Activated T-helper 1 cell treated with anti-CD3 and anti-CD28 coated beads, Interleukin-2, amount 50 U/mL, for 16 hours (primary cell): ENCODE data around the gene HS3ST3B1.

ENCODE experiments used
- DNase-seq, 2 donors: peaks; one replicate each; pipeline ENCODE4 v3.0.0-alpha.2; 2020; ENCODE audit warnings: low read depth in 1 of 2, low spot score in 1 of 2

Gene HS3ST3B1

GRCh38 chr17:14303343-14304221, 2.7 kb downstream of the HS3ST3B1 start:
- peak in 1 of 2 donors; percentile 32 for DNase-seq

- DNase-seq = no peak
Observed at GRCh38 chr17:14304222-14304772, 3.4 kb downstream of the HS3ST3B1 start.

- DNase-seq = no peak
Observed at GRCh38 chr17:14304773-14305517, 4.1 kb downstream of the HS3ST3B1 start.

GRCh38 chr17:14305785-14306496, 5.1 kb downstream of the HS3ST3B1 start:
- no peak for DNase-seq

- DNase-seq = no peak
Observed at GRCh38 chr17:14306596-14306995, 5.7 kb downstream of the HS3ST3B1 start.

GRCh38 chr17:14307560-14308024, 6.7 kb downstream of the HS3ST3B1 start:
- DNase-seq = no peak

- no peak for DNase-seq
Observed at GRCh38 chr17:14308636-14308964, 7.7 kb downstream of the HS3ST3B1 start.

DNA sequence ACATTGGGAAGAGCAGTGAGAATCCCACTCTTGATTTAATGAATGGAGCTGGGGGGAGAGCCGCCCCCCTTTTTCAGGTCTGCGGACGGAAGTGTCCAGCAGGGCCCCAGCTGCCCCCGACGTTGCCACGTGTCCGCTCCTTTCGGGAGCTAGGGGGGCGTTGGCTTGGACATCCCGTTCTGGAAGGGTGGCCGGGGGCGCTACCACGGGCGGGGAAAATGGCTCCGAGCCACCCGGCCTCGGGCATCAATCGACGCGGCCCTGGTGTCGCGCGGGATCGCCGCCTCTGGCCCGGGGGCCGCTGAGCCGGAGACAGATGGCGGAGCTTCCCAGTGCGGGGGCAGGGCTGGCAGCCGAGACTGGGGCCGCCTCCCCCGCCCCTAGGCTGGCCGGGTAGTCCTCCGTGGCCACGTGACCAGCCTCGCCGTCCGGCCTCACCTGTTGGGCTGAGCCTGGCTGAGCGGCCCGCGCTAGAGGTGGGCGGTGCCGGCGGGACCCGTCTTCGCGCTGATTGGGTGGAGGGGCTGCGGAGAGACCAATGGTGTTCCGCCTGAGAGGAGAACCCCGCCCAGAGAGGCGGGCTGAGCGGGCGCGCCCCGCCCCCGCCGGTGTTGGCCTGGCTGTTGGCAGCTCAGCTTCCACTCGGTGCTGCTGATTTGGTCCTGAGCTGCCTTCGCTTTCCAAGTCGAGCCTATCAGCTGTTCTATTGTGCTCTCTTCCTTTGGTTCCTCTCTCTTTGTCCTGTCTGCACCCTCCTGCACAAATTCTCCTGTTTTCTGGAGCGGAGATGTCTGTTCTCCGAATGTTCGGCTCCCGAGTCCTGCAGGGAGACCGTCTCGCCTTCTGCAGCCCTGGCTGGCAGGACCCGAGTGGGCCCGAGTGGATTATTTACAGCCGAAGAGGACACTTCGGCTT, 8.3 kb downstream of the HS3ST3B1 start:
- DNase-seq = peak; percentile 82 to 92

- DNase-seq = no peak
Observed at GRCh38 chr17:14310101-14310500, 9.2 kb downstream of the HS3ST3B1 start.

DNA sequence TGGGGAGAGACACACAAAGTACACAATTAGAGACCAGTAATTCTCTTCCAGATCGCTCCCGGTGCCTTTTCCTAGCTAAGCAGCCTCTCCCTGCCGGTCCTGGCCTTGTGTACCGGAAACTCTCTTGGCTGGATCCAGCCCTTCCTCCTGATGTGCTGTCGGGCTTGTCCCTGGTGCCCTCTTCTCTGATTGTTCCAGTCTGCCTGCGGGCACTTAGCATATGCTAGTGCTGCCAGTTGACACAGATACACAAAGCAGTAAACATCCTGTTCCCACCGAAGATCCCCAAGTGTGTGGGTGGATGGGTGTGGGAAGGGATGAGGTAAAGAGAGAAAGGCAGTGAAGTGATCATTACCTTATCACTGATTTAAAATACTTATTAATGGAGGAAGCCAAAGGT, 9.7 kb downstream of the HS3ST3B1 start:
- no peak for DNase-seq

GRCh38 chr17:14311186-14311705, 10.4 kb downstream of the HS3ST3B1 start:
- DNase-seq = no peak

DNA sequence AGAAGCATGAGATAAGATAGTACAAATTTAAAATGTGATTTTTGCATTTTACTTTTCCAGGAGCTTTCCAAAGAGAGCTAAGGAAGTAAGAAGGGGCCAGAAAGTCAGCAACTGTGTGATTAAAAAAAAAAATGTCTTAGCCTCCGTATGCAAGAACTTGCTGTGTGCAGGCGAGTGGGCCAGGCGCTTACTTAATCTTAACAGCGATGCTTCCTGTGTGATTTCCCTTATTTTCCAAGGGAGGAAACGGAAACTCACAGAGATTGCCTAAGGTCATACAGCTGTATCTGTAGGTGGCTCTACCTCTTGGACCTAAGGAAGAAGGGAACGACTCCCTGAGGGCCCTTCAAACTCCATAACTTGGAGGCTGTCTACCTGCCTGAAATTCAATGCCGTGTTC, 11.1 kb downstream of the HS3ST3B1 start:
- no peak for DNase-seq

DNA sequence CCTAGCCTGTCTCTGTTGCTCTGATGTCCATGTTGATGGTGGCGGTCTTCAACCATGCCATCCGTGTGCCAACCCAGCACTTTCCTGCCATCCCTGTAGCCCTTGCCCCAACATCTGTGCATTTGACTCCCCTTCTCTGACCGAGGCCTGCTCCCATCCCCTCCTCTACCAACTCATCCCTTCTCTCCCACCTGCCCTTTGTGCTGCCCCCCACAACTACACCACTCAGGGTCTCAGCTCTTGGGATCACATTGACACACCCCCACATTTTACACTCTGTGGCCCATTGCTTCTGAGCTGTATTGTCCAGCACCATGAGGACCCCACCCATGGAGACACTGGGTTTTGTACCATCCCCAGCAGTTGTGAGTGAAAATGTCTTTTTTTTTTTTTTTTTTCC, 11.6 kb downstream of the HS3ST3B1 start:
- DNase-seq = no peak

DNA sequence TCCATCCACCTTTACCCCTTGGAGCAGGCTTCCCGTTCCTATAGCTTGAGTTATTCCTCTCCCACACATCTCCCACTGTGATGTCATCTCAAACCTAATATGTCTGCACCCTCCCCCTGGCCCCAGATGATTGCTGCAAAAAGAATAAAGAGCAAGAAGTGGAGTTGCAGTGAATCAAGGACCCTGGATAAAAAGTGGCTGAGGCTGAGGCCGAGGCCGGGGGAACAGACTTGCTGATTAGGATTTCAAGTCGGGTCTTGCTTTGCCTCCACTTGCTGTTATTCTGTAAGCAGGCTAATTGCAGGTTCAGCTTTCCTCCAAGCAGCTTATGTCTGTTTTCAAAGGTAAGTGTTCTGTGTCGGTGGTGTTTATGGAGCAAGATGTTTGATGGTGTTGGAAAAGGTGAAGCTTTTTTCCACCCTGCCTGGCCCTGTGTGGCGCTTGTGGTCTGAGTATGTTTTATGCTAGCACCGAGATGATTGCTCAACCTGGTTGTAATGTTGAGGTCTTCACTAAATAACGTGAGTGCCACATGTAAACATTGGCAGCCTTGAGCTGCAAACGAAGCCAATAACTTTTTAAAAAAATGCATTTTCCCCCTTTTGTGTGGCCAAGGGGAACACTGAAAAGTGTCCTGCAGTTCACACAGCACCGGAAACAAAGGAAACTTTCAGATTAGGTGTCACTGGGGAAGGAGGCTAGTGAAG, 15.4 kb downstream of the HS3ST3B1 start:
- no peak for DNase-seq

DNA sequence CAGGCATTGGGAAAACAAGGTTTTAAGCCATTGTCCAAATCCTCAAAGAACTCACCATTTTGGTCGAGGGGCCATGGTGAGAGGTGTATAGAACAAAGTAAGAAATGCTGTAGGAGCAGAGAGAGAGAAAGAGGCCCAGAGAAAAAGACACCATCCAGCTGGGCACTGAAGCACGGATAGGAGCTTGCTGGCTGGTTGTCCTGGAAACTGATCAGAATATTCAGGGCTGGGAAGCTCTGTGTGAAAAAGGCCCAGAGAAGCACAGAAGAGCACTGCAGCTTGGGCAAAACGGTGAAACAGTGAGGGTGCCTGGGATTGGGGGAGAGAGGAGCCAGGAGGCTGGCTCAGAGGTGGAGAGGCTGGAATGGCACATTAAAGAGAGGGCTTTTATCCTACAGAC, 16.5 kb downstream of the HS3ST3B1 start:
- no peak for DNase-seq

- DNase-seq = no peak
Observed at GRCh38 chr17:14318109-14318917, 17.4 kb downstream of the HS3ST3B1 start.

GRCh38 chr17:14318918-14319205, 18.0 kb downstream of the HS3ST3B1 start:
- no peak for DNase-seq

DNA sequence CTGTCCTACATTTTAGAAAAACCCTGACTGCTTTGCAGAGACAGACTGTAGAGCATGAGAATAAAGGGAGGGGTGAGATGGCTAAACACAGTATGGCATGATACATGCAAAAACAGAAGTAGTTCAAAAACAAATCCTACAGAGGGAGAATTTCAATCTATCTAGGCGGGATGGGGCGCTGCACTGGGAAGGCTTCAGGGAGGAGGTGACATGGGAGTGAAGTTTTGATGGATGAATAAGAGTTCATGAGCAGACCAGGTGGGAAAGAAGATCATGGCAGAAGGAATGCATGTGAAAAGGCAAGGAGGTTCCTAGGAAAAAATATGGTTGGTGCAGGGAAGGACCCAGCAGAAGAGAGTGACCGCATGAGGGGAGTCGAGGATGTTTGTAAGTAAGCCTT, 19.2 kb downstream of the HS3ST3B1 start:
- DNase-seq = no peak
